Stimulated activated CD8-positive, alpha-beta memory T cell treated with anti-CD3 and anti-CD28 coated beads, Interleukin-12 subunit alpha, Interleukin-12 subunit beta, amount 100 ng/mL, for 24 hours (primary cell): ENCODE results near the gene HDAC2.
"Not testable (repeated sequence)": the region's sequence is repeated elsewhere in the genome, so short reads cannot be mapped to it uniquely, and the experiment has no call there.

Source experiments
- DNase-seq: peaks from one replicate; pipeline ENCODE4 v3.0.0-alpha.2; 2020; ENCODE audit errors: extremely low read depth

Gene HDAC2

GRCh38 chr6:113971741-113972140 lies 793 bp upstream of the HDAC2 start:
- no peak for DNase-seq

- peak; percentile 14 for DNase-seq
Observed at GRCh38 chr6:113969888-113970804, 802 bp downstream of the HDAC2 start.

- DNase-seq: no peak
Observed at GRCh38 chr6:113968472-113968871, 2.5 kb downstream of the HDAC2 start.

- DNase-seq: no peak
Observed at GRCh38 chr6:113967777-113968176, 3.2 kb downstream of the HDAC2 start.

- no peak for DNase-seq
Observed at GRCh38 chr6:113960795-113961194, 10.2 kb downstream of the HDAC2 start.

GRCh38 chr6:113959235-113959634 lies 11.7 kb downstream of the HDAC2 start:
- DNase-seq: no peak

- DNase-seq: no peak
Observed at GRCh38 chr6:113954653-113955052, 16.3 kb downstream of the HDAC2 start.

GRCh38 chr6:113953346-113953745 lies 17.6 kb downstream of the HDAC2 start:
- DNase-seq: no peak

GRCh38 chr6:113949499-113949898 lies 21.4 kb downstream of the HDAC2 start:
- DNase-seq: no peak

GRCh38 chr6:113944701-113945100 lies 26.2 kb downstream of the HDAC2 start:
- no peak for DNase-seq

GRCh38 chr6:113939825-113940224 lies 31.1 kb downstream of the HDAC2 start:
- no peak for DNase-seq

- DNase-seq: no peak
Observed at GRCh38 chr6:113936093-113936934, 34.6 kb downstream of the HDAC2 start.

GRCh38 chr6:113934101-113934500 lies 36.8 kb downstream of the HDAC2 start:
- no peak for DNase-seq

- not testable (repeated sequence) for DNase-seq
Observed at GRCh38 chr6:113931907-113932306, 39.0 kb downstream of the HDAC2 start.

GRCh38 chr6:113930183-113930582 lies 40.8 kb downstream of the HDAC2 start:
- no peak for DNase-seq

- DNase-seq: no peak
Observed at GRCh38 chr6:113927001-113927400, 43.9 kb downstream of the HDAC2 start.

- DNase-seq: no peak
Observed at GRCh38 chr6:113925378-113925777, 45.6 kb downstream of the HDAC2 start.

GRCh38 chr6:113924312-113924723 lies 46.6 kb downstream of the HDAC2 start:
- DNase-seq: no peak

- DNase-seq: no peak
Observed at GRCh38 chr6:113923526-113923925, 47.4 kb downstream of the HDAC2 start.

GRCh38 chr6:113921299-113921904 lies 49.5 kb downstream of the HDAC2 start:
- DNase-seq: no peak

GRCh38 chr6:113920663-113921267 lies 50.2 kb downstream of the HDAC2 start:
- DNase-seq: no peak

- not testable (repeated sequence) for DNase-seq
Observed at GRCh38 chr6:113910285-113910684, 60.7 kb downstream of the HDAC2 start.
